Epithelial cell of proximal tubule (primary cell): ENCODE results near the gene KATNAL2. TPM values are rescaled to one million over a fixed set of nuclear protein-coding genes. Genes with fewer than 3 reads are reported as not detected.

ENCODE experiments used
- DNase-seq: peaks from one replicate; pipeline ENCODE4 v3.0.0-alpha.2; 2011; ENCODE audit warnings: low read depth
- H3K4me3 ChIP-seq: 2 replicates; pipeline ENCODE4 v1.5.1; 2011; ENCODE audit warnings: low read depth, mild to moderate bottlenecking, low read length
- CTCF ChIP-seq: conservative IDR thresholded peaks from 2 replicates; pipeline ENCODE4 v1.5.1; 2012; ENCODE audit warnings: low read depth, mild to moderate bottlenecking, low read length
- total RNA-seq: library from RNA; depleted of rRNA; stranded (reverse); fragments of >200 nt; gene quantifications from 2 replicates; pipeline ENCODE4 v1.2.3, GENCODE V29; 2015

Gene KATNAL2
- total RNA-seq, 1 donor from 2014 or later = 0.06 TPM

- no peak for TF ChIP-seq CTCF
- H3K4me3 ChIP-seq = no peak overlapping the region
- no peak for DNase-seq
Observed at GRCh38 chr18:46891742-46892214, 25.6 kb upstream of the KATNAL2 start.

GRCh38 chr18:46892842-46893241 lies 24.6 kb upstream of the KATNAL2 start:
- no peak for TF ChIP-seq CTCF
- no peak overlapping the region for H3K4me3 ChIP-seq
- DNase-seq = no peak

- H3K4me3 ChIP-seq = no peak overlapping the region
- no peak for TF ChIP-seq CTCF
- DNase-seq = no peak
Observed at GRCh38 chr18:46893360-46893759, 24.0 kb upstream of the KATNAL2 start.

- no peak for TF ChIP-seq CTCF
- DNase-seq = no peak
- H3K4me3 ChIP-seq = no peak overlapping the region
Observed at GRCh38 chr18:46894124-46894523, 23.3 kb upstream of the KATNAL2 start.

GRCh38 chr18:46899274-46899948 lies 18.0 kb upstream of the KATNAL2 start:
- no peak overlapping the region for H3K4me3 ChIP-seq
- no peak for TF ChIP-seq CTCF
- DNase-seq = no peak

GRCh38 chr18:46903406-46903805 lies 14.0 kb upstream of the KATNAL2 start:
- no peak for TF ChIP-seq CTCF
- DNase-seq = no peak
- H3K4me3 ChIP-seq = no peak overlapping the region

- DNase-seq = no peak
- no peak for TF ChIP-seq CTCF
- no peak overlapping the region for H3K4me3 ChIP-seq
Observed at GRCh38 chr18:46909497-46909896, 7.9 kb upstream of the KATNAL2 start.
